ENCODE data around the gene DNAH3.
"Not testable (repeated sequence)": the region's sequence is repeated elsewhere in the genome, so short reads cannot be mapped to it uniquely, and the experiment has no call there.

DNAH3 gene

DNA sequence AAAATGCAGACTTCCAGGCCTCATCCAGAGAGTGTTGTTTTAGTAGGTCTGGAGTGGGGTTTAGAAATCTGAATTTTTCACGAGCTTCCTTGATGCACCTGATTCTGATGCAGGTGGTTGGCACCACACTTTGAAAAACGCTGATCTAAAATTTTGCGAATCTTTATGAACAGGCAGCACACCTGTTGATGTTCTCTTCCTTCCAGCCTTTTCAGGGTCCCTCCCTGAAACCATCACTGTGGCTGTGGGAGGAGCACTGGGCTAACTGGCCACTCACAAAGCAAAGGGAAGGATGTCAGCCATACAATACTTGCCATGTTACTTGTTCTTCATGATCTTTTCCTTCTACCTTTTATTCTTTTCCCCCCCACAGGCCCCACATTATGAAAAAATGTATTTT lies 22.0 kb upstream of the DNAH3 start:
- Histone ChIP-seq H3K4me1 (ENCODE audit: low read depth, poor library complexity, severe bottlenecking) (no peaks in the 10 kb centered on the region), H3K27me3 (ENCODE audit: insufficient read depth, low read depth) (no peaks in the 10 kb centered on the region), H3K79me2 (ENCODE audit: insufficient read depth, low read depth) (no peaks in the 10 kb centered on the region), H2AFZ (ENCODE audit: low read depth) (no peak overlapping the region), H3K36me3 (ENCODE audit: insufficient read depth) (no peaks in the 10 kb centered on the region), H3K27ac (no peak overlapping the region), H3K9ac (no peak overlapping the region), H3K4me3 (IDR thresholded peaks at IDR 0.05; ENCODE audit: insufficient read depth, low read depth, low read length) (no peak overlapping the region), H4K20me1 (ENCODE audit: insufficient read depth) (no peaks in the 10 kb centered on the region), H3K4me2 (no peak overlapping the region)
- TF ChIP-seq, protein P1, sequence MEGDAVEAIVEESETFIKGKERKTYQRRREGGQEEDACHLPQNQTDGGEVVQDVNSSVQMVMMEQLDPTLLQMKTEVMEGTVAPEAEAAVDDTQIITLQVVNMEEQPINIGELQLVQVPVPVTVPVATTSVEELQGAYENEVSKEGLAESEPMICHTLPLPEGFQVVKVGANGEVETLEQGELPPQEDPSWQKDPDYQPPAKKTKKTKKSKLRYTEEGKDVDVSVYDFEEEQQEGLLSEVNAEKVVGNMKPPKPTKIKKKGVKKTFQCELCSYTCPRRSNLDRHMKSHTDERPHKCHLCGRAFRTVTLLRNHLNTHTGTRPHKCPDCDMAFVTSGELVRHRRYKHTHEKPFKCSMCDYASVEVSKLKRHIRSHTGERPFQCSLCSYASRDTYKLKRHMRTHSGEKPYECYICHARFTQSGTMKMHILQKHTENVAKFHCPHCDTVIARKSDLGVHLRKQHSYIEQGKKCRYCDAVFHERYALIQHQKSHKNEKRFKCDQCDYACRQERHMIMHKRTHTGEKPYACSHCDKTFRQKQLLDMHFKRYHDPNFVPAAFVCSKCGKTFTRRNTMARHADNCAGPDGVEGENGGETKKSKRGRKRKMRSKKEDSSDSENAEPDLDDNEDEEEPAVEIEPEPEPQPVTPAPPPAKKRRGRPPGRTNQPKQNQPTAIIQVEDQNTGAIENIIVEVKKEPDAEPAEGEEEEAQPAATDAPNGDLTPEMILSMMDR (conservative IDR thresholded peaks at IDR 0.05; ENCODE audit: low read depth, low read length), result no peak

DNA sequence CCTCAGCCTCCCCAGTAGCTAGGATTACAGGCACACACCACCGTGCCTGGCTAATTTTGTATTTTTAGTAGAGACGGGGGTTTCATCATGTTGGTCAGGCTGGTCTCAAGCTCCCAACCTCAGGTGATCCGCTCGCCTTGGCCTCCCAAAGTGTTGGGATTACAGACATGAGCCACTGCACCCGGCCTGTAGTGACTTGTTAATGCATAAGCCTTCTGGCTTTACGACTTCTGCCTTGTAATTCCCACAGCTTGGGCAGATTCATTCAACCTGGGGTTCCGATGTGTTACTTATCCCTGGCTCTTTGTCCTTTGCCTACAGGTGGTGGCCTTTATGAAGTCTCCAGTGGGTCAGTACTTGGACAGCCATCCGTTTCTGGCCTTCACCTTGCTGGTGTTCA lies 19.5 kb upstream of the DNAH3 start:
- H2AFZ ChIP-seq (ENCODE audit: low read depth); H3K27ac ChIP-seq; H3K27me3 ChIP-seq (ENCODE audit: insufficient read depth, low read depth); H3K36me3 ChIP-seq (ENCODE audit: insufficient read depth); H4K20me1 ChIP-seq (ENCODE audit: insufficient read depth); H3K4me1 ChIP-seq (ENCODE audit: low read depth, poor library complexity, severe bottlenecking); H3K4me2 ChIP-seq; H3K9ac ChIP-seq; H3K79me2 ChIP-seq (ENCODE audit: insufficient read depth, low read depth); H3K4me3 ChIP-seq (IDR thresholded peaks at IDR 0.05; ENCODE audit: insufficient read depth, low read depth, low read length): not testable (repeated sequence)

DNA sequence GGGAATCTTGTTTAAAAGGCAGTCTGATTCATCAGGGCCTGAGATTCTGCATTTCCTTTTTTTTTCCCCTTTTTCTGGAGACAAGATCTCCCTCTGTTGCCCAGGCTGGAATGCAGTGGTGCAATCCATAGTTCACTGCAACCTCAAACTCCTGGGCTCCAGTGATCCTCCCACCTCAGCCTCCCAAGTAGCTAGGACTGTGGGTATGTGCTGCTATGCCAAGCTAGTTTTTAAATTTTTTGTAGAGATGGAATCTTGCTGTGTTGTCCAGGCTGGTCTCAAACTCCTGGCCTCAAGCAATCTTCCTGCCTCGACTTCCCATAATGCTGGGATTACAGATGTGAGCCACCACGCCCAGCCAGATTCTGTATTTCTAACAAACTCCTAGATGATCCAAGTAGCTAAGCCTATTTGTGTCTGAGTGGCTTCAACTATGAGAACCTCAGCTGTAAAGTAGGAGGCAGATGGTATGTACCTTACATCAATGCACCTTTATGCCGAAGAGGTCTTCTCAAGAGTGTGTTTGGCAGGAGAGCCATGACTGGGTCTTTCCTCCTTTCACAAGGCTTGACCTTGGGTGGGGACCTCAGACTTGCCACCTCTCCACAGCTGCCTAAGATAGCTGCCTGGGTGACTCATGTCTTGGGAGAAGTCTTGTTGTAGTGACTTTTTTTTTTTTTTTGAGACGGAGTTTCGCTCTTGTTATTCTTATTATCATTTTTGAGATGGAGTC lies 18.8 kb upstream of the DNAH3 start:
- Histone ChIP-seq H3K79me2 (ENCODE audit: insufficient read depth, low read depth) (no peaks in the 10 kb centered on the region), H3K4me3 (IDR thresholded peaks at IDR 0.05; ENCODE audit: insufficient read depth, low read depth, low read length) (no peak overlapping the region), H3K4me1 (ENCODE audit: low read depth, poor library complexity, severe bottlenecking) (no peaks in the 10 kb centered on the region), H3K4me2 (no peak overlapping the region), H3K36me3 (ENCODE audit: insufficient read depth) (no peaks in the 10 kb centered on the region), H3K27ac (no peak overlapping the region), H3K9ac (no peak overlapping the region), H3K27me3 (ENCODE audit: insufficient read depth, low read depth) (no peaks in the 10 kb centered on the region), H4K20me1 (ENCODE audit: insufficient read depth) (no peaks in the 10 kb centered on the region), H2AFZ (ENCODE audit: low read depth) (no peak overlapping the region)
- TF ChIP-seq, protein P1 (conservative IDR thresholded peaks at IDR 0.05; ENCODE audit: low read depth, low read length), result no peak

- no peak overlapping the region for H3K4me3 ChIP-seq (IDR thresholded peaks at IDR 0.05; ENCODE audit: insufficient read depth, low read depth, low read length)
- H3K27me3 ChIP-seq (ENCODE audit: insufficient read depth, low read depth), result no peaks in the 10 kb centered on the region
- no peaks in the 10 kb centered on the region for H4K20me1 ChIP-seq (ENCODE audit: insufficient read depth)
- H2AFZ ChIP-seq (ENCODE audit: low read depth), result no peak overlapping the region
- no peak overlapping the region for H3K9ac ChIP-seq
- H3K27ac ChIP-seq, result no peak overlapping the region
- H3K4me2 ChIP-seq, result no peak overlapping the region
- no peaks in the 10 kb centered on the region for H3K79me2 ChIP-seq (ENCODE audit: insufficient read depth, low read depth)
- no peaks in the 10 kb centered on the region for H3K4me1 ChIP-seq (ENCODE audit: low read depth, poor library complexity, severe bottlenecking)
- no peaks in the 10 kb centered on the region for H3K36me3 ChIP-seq (ENCODE audit: insufficient read depth)
- TF ChIP-seq, protein P1 (conservative IDR thresholded peaks at IDR 0.05; ENCODE audit: low read depth, low read length), result no peak
These were observed 17.4 kb upstream of the DNAH3 start for GRCh38 chr16:21167929-21168602.

- Histone ChIP-seq H3K4me3 (IDR thresholded peaks at IDR 0.05; ENCODE audit: insufficient read depth, low read depth, low read length) (no peak overlapping the region), H3K27me3 (ENCODE audit: insufficient read depth, low read depth) (no peaks in the 10 kb centered on the region), H3K4me2 (no peak overlapping the region), H4K20me1 (ENCODE audit: insufficient read depth) (no peaks in the 10 kb centered on the region), H3K79me2 (ENCODE audit: insufficient read depth, low read depth) (no peaks in the 10 kb centered on the region), H3K4me1 (ENCODE audit: low read depth, poor library complexity, severe bottlenecking) (no peaks in the 10 kb centered on the region), H2AFZ (ENCODE audit: low read depth) (no peak overlapping the region), H3K36me3 (ENCODE audit: insufficient read depth) (no peaks in the 10 kb centered on the region), H3K27ac (no peak overlapping the region), H3K9ac (no peak overlapping the region)
- TF ChIP-seq, protein P1 (conservative IDR thresholded peaks at IDR 0.05; ENCODE audit: low read depth, low read length), result no peak
These were observed 16.7 kb upstream of the DNAH3 start for GRCh38 chr16:21167360-21167759.
